Urinary bladder (tissue), 4 donors: ENCODE data around the gene SP100. TPM values are rescaled to one million over a fixed set of nuclear protein-coding genes. Genes with fewer than 3 reads are reported as not detected.

Source experiments
- DNase-seq: peaks from one replicate; pipeline ENCODE4 v3.0.0-alpha.2; 2015; ENCODE audit errors: extremely low spot score
- H3K27ac ChIP-seq: one replicate; pipeline ENCODE4 v1.5.1; 2013; ENCODE audit warnings: low read depth, mild to moderate bottlenecking, moderate library complexity
- H3K36me3 ChIP-seq: one replicate; pipeline ENCODE4 v1.6.1; 2013; ENCODE audit warnings: mild to moderate bottlenecking, moderate library complexity; ENCODE audit not compliant: insufficient read depth
- H3K4me1 ChIP-seq: one replicate; pipeline ENCODE4 v1.6.1; 2013; ENCODE audit warnings: mild to moderate bottlenecking, moderate library complexity; ENCODE audit not compliant: insufficient read depth
- H3K4me3 ChIP-seq: one replicate; pipeline ENCODE4 v1.5.1; 2013; ENCODE audit warnings: low read depth, low read length
- whole genome bisulfite sequencing: extraction: QIAGEN DNeasy Blood & Tissue Kit; methylation state at CpG from one replicate; pipeline ENCODE4 v1.1.7; 2013; 5-methylcytosine and 5-hydroxymethylcytosine counted together
- polyA plus RNA-seq: library from polyadenylated mRNA; stranded (reverse); fragments of 200-250 nt; gene quantifications from one replicate; pipeline ENCODE4 v1.2.3, GENCODE V29; 2013
- small RNA-seq: library from RNA; depleted of rRNA; stranded (forward); fragments of <200 nt; gene quantifications from one replicate; pipeline ENCODE3, GENCODE V24; 2014
- total RNA-seq: library from RNA; depleted of rRNA; stranded (reverse); fragments of >200 nt; gene quantifications from one replicate; pipeline ENCODE4 v1.2.3, GENCODE V29; 2014
- donor health status: healthy with polysubstance abuse.
- donor health status: healthy.

SP100 gene
- total and polyA plus RNA-seq, 2 donors, result 51.9 to 82.3 TPM

DNA sequence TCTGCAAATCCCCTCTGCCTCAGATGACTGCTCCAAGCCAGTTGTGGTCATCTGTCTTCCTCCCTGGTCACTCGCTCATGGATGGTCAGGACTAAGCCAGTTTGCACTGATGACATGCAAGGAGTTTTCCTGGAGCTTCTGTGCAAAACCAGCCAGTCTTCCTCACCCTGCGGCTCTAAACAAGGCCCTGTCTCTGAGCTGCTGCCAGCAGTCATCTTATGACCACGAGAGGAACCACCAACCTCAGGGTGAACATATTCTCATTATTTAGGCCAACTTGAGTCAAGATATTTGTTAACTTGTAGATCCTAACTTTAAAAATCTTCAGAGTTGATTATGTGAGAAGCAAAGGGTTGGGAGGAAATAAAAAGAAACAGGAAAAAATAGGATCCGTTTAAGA, 176.8 kb downstream of the SP100 start:
- no peak for DNase-seq
- no peak overlapping the region for H3K4me3 ChIP-seq
- no peak overlapping the region for H3K27ac ChIP-seq
- no peaks in the 10 kb centered on the region for H3K36me3 ChIP-seq
- 75% methylated on average over 4 of the region's 4 CpGs for WGBS
- no peaks in the 10 kb centered on the region for H3K4me1 ChIP-seq

Small RNA genes within 50 kb of the gene (small RNA-seq; reads per million reads assigned to genes)
- not detected for gene HMGB1P3
- gene RN7SL834P, result not detected
- not detected for gene RNU6-451P

Other genes with a start within 250 kb of the SP100 start
- gene SP110, start 196.2 kb upstream of the SP100 start, total RNA-seq, result 32.0 TPM
- gene SP110, start 196.2 kb upstream of the SP100 start, polyA plus RNA-seq, result 17.6 TPM
- 1.8 TPM for gene SP140, start 190.5 kb upstream of the SP100 start, total RNA-seq
- 1.0 TPM for gene SP140, start 190.5 kb upstream of the SP100 start, polyA plus RNA-seq
- gene SP140L, start 89.0 kb upstream of the SP100 start, total RNA-seq, result 16.8 TPM
- gene SP140L, start 89.0 kb upstream of the SP100 start, polyA plus RNA-seq, result 10.4 TPM